ENCODE measurements around the gene CSF1R. TPM values are rescaled to one million over a fixed set of nuclear protein-coding genes. Genes with fewer than 3 reads are reported as not detected.
A peak's percentile ranks its signal among the peaks of the same experiment; 100 is the strongest.
"Not testable (repeated sequence)": the region's sequence is repeated elsewhere in the genome, so short reads cannot be mapped to it uniquely, and the experiment has no call there.

CSF1R gene
- polyA plus RNA-seq, 1 of the 3 experiments (the other 2 are of a cell fraction): 0.25 TPM

DNA sequence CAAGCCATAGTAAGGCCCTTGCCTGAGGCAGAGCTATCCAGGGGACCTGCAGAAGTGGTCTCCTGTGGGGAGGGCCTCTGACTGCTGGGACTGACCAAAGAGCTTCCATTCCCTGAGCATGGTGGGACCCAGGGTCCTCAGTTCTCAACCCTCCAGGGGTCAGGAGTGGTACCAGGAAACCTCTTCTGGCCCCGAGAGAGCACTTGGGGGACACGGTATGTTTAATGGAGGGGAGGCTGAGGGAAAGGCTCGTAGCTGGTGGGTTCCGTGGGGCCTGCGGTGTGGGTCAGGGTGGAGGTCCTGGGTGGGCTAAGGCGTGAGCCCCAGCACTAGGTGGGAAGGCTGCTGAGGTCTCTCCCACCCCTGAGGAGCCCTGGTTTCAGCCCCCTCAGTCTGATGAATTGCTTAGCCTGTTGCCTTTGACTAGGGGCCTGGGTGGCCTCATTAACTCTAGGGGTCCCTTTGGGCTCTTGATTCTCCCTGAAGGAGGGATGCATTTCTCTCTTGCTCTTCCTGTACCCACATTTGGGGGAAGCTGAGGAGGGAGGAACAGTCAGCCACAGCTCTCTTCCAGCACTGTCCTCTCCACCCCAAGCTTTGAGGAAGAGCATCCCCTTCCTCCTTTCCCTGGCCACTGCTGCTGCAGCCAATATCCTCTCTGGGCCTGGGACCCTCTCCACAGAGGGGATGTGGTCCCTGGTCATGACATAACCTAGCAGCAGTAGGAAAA lies 34.0 kb downstream of the CSF1R start:
- WGBS (ENCODE audit: low lambda C conversion rate): 86% methylated on average over 5 of the region's 6 CpGs
- no peaks in the 10 kb centered on the region for H3K9me2 ChIP-seq
- H3K27me3 ChIP-seq (ENCODE audit: insufficient read depth): no peaks in the 10 kb centered on the region
- peaks cover 0 to 7% of the 10 kb centered on the region in 2 experiments; a peak in 3 of 4 replicates for H3K4me1 ChIP-seq (ENCODE audit: control insufficient read depth in 1 of 2, insufficient read depth in 2 of 2, low read depth in 1 of 2, low read length in 1 of 2)
- CTCF ChIA-PET: no interaction called here
- peaks cover 6% of the 10 kb centered on the region for H3F3A ChIP-seq (replicated peaks; ENCODE audit: insufficient read depth)
- POLR2A ChIA-PET: no interaction called here
- H3K27ac ChIP-seq (ENCODE audit: low read depth in 2 of 2, low read length in 1 of 2): peak overlapping the region; percentile 14 to 65; a peak in 3 of 4 replicates
- peak overlapping the region; percentile 10; the same call in 1 of the 2 replicates for H3K9ac ChIP-seq
- H3K36me3 ChIP-seq (replicated peaks in 1 of 2; ENCODE audit: control insufficient read depth in 1 of 2, insufficient read depth in 2 of 2, low read length in 1 of 2): peaks cover 44 to 77% of the 10 kb centered on the region in 2 experiments
- H3K4me2 ChIP-seq: peak overlapping the region; percentile 29; the same call in 1 of the 2 replicates
- no peaks in the 10 kb centered on the region for H4K20me1 ChIP-seq (ENCODE audit: insufficient read depth)
- H3K9me3 ChIP-seq: no peaks in the 10 kb centered on the region
- no peak for TF ChIP-seq GATA2 (CRISPR knock-in tag; IDR thresholded peaks at IDR 0.05)
- TF ChIP-seq TCF12 (IDR thresholded peaks at IDR 0.05): no peak
- no peak for TF ChIP-seq TAF1 (IDR thresholded peaks at IDR 0.05; ENCODE audit: borderline replicate concordance, low read depth, low read length)
- TF ChIP-seq FOXM1 (IDR thresholded peaks at IDR 0.05; ENCODE audit: low read depth): no peak
- TF ChIP-seq FOXJ3 (CRISPR knock-in tag; IDR thresholded peaks at IDR 0.05): no peak
- H2AFZ ChIP-seq (ENCODE audit: low read depth): no peak overlapping the region
- H3K79me2 ChIP-seq (ENCODE audit: insufficient read depth): no peaks in the 10 kb centered on the region
- DNase-seq: no peak
- H3K4me3 ChIP-seq (ENCODE audit: low read depth in 2 of 2, low read length in 1 of 2): no peak overlapping the region

DNA sequence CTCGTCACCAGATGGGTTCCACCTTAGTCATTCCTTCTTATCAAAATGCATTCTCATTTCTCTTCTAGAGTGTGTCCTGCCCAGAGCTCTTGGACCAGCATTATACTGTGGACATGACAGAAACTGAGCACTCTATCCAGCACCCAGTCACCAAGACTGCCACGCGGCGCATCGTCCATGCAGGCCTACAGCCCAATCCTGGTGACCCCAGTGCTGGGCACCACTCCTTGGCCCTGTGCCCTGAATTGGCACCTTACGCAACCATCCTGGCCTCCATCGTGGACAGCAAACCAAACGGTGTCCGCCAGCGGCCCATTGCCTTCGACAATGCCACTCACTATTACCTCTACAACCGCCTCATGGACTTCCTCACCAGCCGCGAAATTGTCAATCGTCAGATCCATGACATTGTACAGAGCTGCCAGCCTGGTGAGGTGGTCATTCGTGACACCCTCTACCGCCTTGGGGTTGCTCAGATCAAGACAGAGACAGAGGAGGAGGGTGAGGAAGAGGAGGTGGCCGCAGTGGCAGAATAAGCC lies 34.6 kb downstream of the CSF1R start:
- peaks cover 51 to 80% of the 10 kb centered on the region in 2 experiments for H3K36me3 ChIP-seq (replicated peaks in 1 of 2; ENCODE audit: control insufficient read depth in 1 of 2, insufficient read depth in 2 of 2, low read length in 1 of 2)
- DNase-seq: no peak
- H3K9me3 ChIP-seq: no peaks in the 10 kb centered on the region
- WGBS (ENCODE audit: low lambda C conversion rate): 89% methylated on average over 18 of the region's 18 CpGs
- H3K4me3 ChIP-seq (ENCODE audit: low read depth in 2 of 2, low read length in 1 of 2): no peak overlapping the region
- no peaks in the 10 kb centered on the region for H3K27me3 ChIP-seq (ENCODE audit: insufficient read depth)
- H3F3A ChIP-seq (replicated peaks; ENCODE audit: insufficient read depth): peaks cover 6% of the 10 kb centered on the region
- ChIA-PET CTCF (no interaction called here), POLR2A (no interaction called here)
- no peak overlapping the region for H3K9ac ChIP-seq
- peak overlapping the region in 1 of 2 experiments; percentile 65; a peak in 1 of 4 replicates for H3K27ac ChIP-seq (ENCODE audit: low read depth in 2 of 2, low read length in 1 of 2)
- no peak overlapping the region for H3K4me2 ChIP-seq
- no peaks in the 10 kb centered on the region for H3K9me2 ChIP-seq
- H3K79me2 ChIP-seq (ENCODE audit: insufficient read depth): 0 out of 2 replicates have a peak, but pooled peaks cover 4% of the 10 kb centered on the region
- H2AFZ ChIP-seq (ENCODE audit: low read depth): no peak overlapping the region
- H3K4me1 ChIP-seq (ENCODE audit: control insufficient read depth in 1 of 2, insufficient read depth in 2 of 2, low read depth in 1 of 2, low read length in 1 of 2): peaks cover 0 to 7% of the 10 kb centered on the region in 2 experiments; a peak in 3 of 4 replicates
- TF ChIP-seq, protein P1, sequence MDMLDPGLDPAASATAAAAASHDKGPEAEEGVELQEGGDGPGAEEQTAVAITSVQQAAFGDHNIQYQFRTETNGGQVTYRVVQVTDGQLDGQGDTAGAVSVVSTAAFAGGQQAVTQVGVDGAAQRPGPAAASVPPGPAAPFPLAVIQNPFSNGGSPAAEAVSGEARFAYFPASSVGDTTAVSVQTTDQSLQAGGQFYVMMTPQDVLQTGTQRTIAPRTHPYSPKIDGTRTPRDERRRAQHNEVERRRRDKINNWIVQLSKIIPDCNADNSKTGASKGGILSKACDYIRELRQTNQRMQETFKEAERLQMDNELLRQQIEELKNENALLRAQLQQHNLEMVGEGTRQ (IDR thresholded peaks at IDR 0.05; ENCODE audit: borderline replicate concordance, low read depth, low read length): no peak
- H4K20me1 ChIP-seq (ENCODE audit: insufficient read depth): no peaks in the 10 kb centered on the region

DNA sequence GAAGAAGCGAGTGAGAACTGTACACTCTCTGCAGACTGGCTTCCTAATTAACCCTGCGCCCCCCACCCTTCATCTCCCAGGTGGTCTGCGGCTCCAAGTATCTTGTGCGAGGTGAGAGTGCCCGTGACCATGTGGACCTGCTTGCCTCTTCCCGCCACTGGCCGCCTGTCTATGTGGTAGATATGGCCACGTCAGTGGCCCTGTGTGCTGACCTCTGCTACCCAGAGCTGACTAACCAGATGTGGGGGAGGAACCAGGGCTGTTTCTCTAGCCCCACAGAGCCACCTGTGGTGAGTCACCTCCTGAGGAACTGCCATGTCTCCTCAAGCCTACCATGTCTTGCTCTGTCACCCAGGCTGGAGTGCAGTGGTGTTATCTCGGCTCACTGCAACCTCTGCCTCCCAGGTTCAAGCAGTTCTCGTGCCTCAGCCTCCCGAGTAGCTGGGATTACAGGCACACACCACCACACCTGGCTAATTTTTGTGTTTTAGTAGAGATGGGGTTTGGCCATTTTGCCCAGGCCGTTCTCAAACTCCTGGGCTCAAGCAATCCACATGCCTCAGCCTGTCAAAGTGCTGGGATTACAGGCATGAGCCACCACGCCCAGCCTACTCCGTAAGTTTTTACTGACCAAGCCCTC lies 36.1 kb downstream of the CSF1R start:
- H3K27me3 ChIP-seq (ENCODE audit: insufficient read depth); H3K4me1 ChIP-seq (ENCODE audit: control insufficient read depth in 1 of 2, insufficient read depth in 2 of 2, low read depth in 1 of 2, low read length in 1 of 2); H3K4me2 ChIP-seq; H3K9me2 ChIP-seq; H3K4me3 ChIP-seq (ENCODE audit: low read depth in 2 of 2, low read length in 1 of 2); H3K27ac ChIP-seq (ENCODE audit: low read depth in 2 of 2, low read length in 1 of 2); H4K20me1 ChIP-seq (ENCODE audit: insufficient read depth); H3K9ac ChIP-seq; H3K9me3 ChIP-seq; H2AFZ ChIP-seq (ENCODE audit: low read depth); POLR2A ChIA-PET: not testable (repeated sequence)
- 0 out of 2 replicates have a peak, but pooled peaks have one; percentile 4 for TF ChIP-seq FOSL2 (IDR thresholded peaks at IDR 0.05; ENCODE audit: borderline replicate concordance, low read depth)
- peak; percentile 10; the same call in 1 of the 2 replicates for TF ChIP-seq TCF12 (IDR thresholded peaks at IDR 0.05)
- 94% methylated on average over 10 of the region's 14 CpGs for WGBS (ENCODE audit: low lambda C conversion rate)
- peak; percentile 7 for DNase-seq
- H3K79me2 ChIP-seq (ENCODE audit: insufficient read depth): peaks cover 11% of the 10 kb centered on the region; the same call in 1 of the 2 replicates
- CTCF ChIA-PET: interaction anchor here (1.0 kb wide), 1 partner anchor 19 kb away, joined by 3 read pairs; no protein-coding TSS in a partner anchor
- H3F3A ChIP-seq (replicated peaks; ENCODE audit: insufficient read depth): peaks cover 12% of the 10 kb centered on the region
- H3K36me3 ChIP-seq (replicated peaks in 1 of 2; ENCODE audit: control insufficient read depth in 1 of 2, insufficient read depth in 2 of 2, low read length in 1 of 2): peaks cover 57 to 77% of the 10 kb centered on the region in 2 experiments
